ENCODE measurements around the gene BAZ2B. TPM values are rescaled to one million over a fixed set of nuclear protein-coding genes. Genes with fewer than 3 reads are reported as not detected.
"Not testable (repeated sequence)": the region's sequence is repeated elsewhere in the genome, so short reads cannot be mapped to it uniquely, and the experiment has no call there.

Gene BAZ2B
- total RNA-seq (2014; rRNA removed; shearing (Covaris generic)): 24.1 and 25.1 TPM in 2 replicates

- peak; percentile 82 for DNase-seq (ENCODE audit: low read depth)
Measured at GRCh38 chr2:159616286-159616701, at the start of gene BAZ2B. BAZ2B (minus strand) TSS chr2:159616548; CDS start chr2:159478719, 137,829 bp downstream.

- DNase-seq (ENCODE audit: low read depth): peak; percentile 3
Measured at GRCh38 chr2:159661286-159661685, 44.9 kb upstream of the BAZ2B start.

- no peak for DNase-seq (ENCODE audit: low read depth)
Measured at GRCh38 chr2:159658881-159659873, 42.8 kb upstream of the BAZ2B start.

- no peak for DNase-seq (ENCODE audit: low read depth)
Measured at GRCh38 chr2:159653962-159654361, 37.6 kb upstream of the BAZ2B start.

GRCh38 chr2:159651884-159652283 is 35.5 kb upstream of the BAZ2B start:
- no peak for DNase-seq (ENCODE audit: low read depth)

GRCh38 chr2:159650574-159650973 is 34.2 kb upstream of the BAZ2B start:
- no peak for DNase-seq (ENCODE audit: low read depth)

- no peak for DNase-seq (ENCODE audit: low read depth)
Measured at GRCh38 chr2:159648643-159649042, 32.3 kb upstream of the BAZ2B start.

- DNase-seq (ENCODE audit: low read depth): no peak
Measured at GRCh38 chr2:159647667-159648066, 31.3 kb upstream of the BAZ2B start.

GRCh38 chr2:159640176-159640575 is 23.8 kb upstream of the BAZ2B start:
- DNase-seq (ENCODE audit: low read depth): no peak

- DNase-seq (ENCODE audit: low read depth): no peak
Measured at GRCh38 chr2:159639712-159640111, 23.4 kb upstream of the BAZ2B start.

- DNase-seq (ENCODE audit: low read depth): no peak
Measured at GRCh38 chr2:159639071-159639470, 22.7 kb upstream of the BAZ2B start.

GRCh38 chr2:159637988-159638501 is 21.7 kb upstream of the BAZ2B start:
- peak; percentile 84 for DNase-seq (ENCODE audit: low read depth)

- no peak for DNase-seq (ENCODE audit: low read depth)
Measured at GRCh38 chr2:159637240-159637639, 20.9 kb upstream of the BAZ2B start.

- DNase-seq (ENCODE audit: low read depth): no peak
Measured at GRCh38 chr2:159635006-159635789, 18.9 kb upstream of the BAZ2B start.

- DNase-seq (ENCODE audit: low read depth): no peak
Measured at GRCh38 chr2:159633219-159633618, 16.9 kb upstream of the BAZ2B start.

GRCh38 chr2:159625628-159626027 is 9.3 kb upstream of the BAZ2B start:
- DNase-seq (ENCODE audit: low read depth): not testable (repeated sequence)

- no peak for DNase-seq (ENCODE audit: low read depth)
Measured at GRCh38 chr2:159623436-159623835, 7.1 kb upstream of the BAZ2B start.

- DNase-seq (ENCODE audit: low read depth): no peak
Measured at GRCh38 chr2:159622966-159623365, 6.6 kb upstream of the BAZ2B start.

GRCh38 chr2:159620796-159621195 is 4.4 kb upstream of the BAZ2B start:
- DNase-seq (ENCODE audit: low read depth): no peak

GRCh38 chr2:159617646-159618045 is 1.3 kb upstream of the BAZ2B start:
- peak; percentile 26 for DNase-seq (ENCODE audit: low read depth)

- no peak for DNase-seq (ENCODE audit: low read depth)
Measured at GRCh38 chr2:159617100-159617499, 752 bp upstream of the BAZ2B start.

Data from RPMI7951 (cell line).